Lung (tissue), 12 donors: ENCODE results near the gene NOVA2. TPM values are rescaled to one million over a fixed set of nuclear protein-coding genes. Genes with fewer than 3 reads are reported as not detected.
A peak's percentile ranks its signal among the peaks of the same experiment; 100 is the strongest.

Source experiments
- ATAC-seq: fragments of 200-7000 bp; cut with Tn5 transposase; one replicate; pipeline ENCODE4 v1.9.1; 2020; ENCODE audit warnings: moderate number of reproducible peaks; ENCODE audit not compliant: insufficient read depth, low FRiP score
- DNase-seq, 3 donors: peaks; one replicate each; pipeline ENCODE4 v3.0.0-alpha.2; 2013 to 2017
- H3K27ac ChIP-seq, 2 donors: one replicate each; pipeline ENCODE4 v1.5.1; 2013; ENCODE audit warnings: mild to moderate bottlenecking in 2 of 2, moderate library complexity in 2 of 2, control low read depth in 1 of 2, inconsistent platforms in 1 of 2, low read depth in 1 of 2, low read length in 1 of 2
- H3K27me3 ChIP-seq, 3 donors: one replicate each; pipeline ENCODE4 v1.5.1; 2013; ENCODE audit warnings: low read length in 2 of 3; ENCODE audit not compliant: control insufficient read depth in 3 of 3, insufficient read depth in 3 of 3
- H3K36me3 ChIP-seq, 4 donors: one replicate each; pipeline ENCODE4 v1.5.1; 2013; ENCODE audit warnings: low read length in 4 of 4, mild to moderate bottlenecking in 1 of 4, moderate library complexity in 1 of 4; ENCODE audit not compliant: control insufficient read depth in 4 of 4, insufficient read depth in 4 of 4
- H3K4me1 ChIP-seq, 5 donors: one replicate each; pipeline ENCODE4 v1.5.1; 2013; ENCODE audit warnings: low read length in 5 of 5, mild to moderate bottlenecking in 2 of 5, moderate library complexity in 1 of 5; ENCODE audit not compliant: control insufficient read depth in 5 of 5, insufficient read depth in 5 of 5
- H3K4me3 ChIP-seq: one replicate; pipeline ENCODE4 v1.5.1; 2013; ENCODE audit warnings: mild to moderate bottlenecking, control low read depth, moderate library complexity
- H3K9ac ChIP-seq, 2 donors: one replicate each; pipeline ENCODE4 v1.5.1; 2013; ENCODE audit warnings: low read length in 2 of 2, control low read depth in 1 of 2; ENCODE audit not compliant: insufficient read depth in 1 of 2
- H3K9me3 ChIP-seq, 4 donors: one replicate each; pipeline ENCODE4 v1.5.1; 2013; ENCODE audit warnings: low read length in 3 of 4, mild to moderate bottlenecking in 1 of 4, moderate library complexity in 1 of 4; ENCODE audit not compliant: control insufficient read depth in 4 of 4, insufficient read depth in 3 of 4
- CTCF ChIP-seq: IDR thresholded peaks from 2 replicates; pipeline ENCODE4 v1.5.1; 2012; ENCODE audit warnings: mild to moderate bottlenecking; ENCODE audit errors: control extremely low read depth, extremely low read depth
- WGBS, 2 donors: extraction: QIAGEN DNeasy Blood & Tissue Kit; methylation state at CpG; one replicate each; pipeline ENCODE4 v1.1.7; 2013; 5-methylcytosine and 5-hydroxymethylcytosine counted together
- polyA plus RNA-seq, 2 donors: library from polyadenylated mRNA; stranded (reverse); fragments of 200-250 nt; gene quantifications; one replicate each; pipeline ENCODE4 v1.2.1, GENCODE V29; 2013
- total RNA-seq, 2 donors: library from RNA; depleted of rRNA in 1 of 2; stranded (reverse); fragments of >200 nt in 1 of 2; gene quantifications; one replicate each; pipeline ENCODE4 v1.2.1, GENCODE V29; 2014 to 2021
- donor health status: control.
- donor health status: control.
- donor health status: Bipolar disorder and iron deficiency.
- donor health status: healthy.
- donor health status: DM: yes; HTN: yes; CAD: no.

The NOVA2 gene
- total and polyA plus RNA-seq, 4 donors: 2.3 to 11.6 (median 4.8) TPM

- no peak overlapping the region for H3K4me3 ChIP-seq
- H3K9me3 ChIP-seq: no peaks in the 10 kb centered on the region
- 56 to 69% methylated on average over 28 of the region's 28 CpGs for WGBS, 2 donors
- DNase-seq: peak; percentile 59 to 71 (median 69)
- H3K27me3 ChIP-seq: peaks cover 0 to 12% (median 7%) of the 10 kb centered on the region in 3 donors
- peaks cover 0 to 4% (median 3%) of the 10 kb centered on the region in 5 donors for H3K4me1 ChIP-seq
- H3K27ac ChIP-seq: no peak overlapping the region
- no peak overlapping the region for H3K9ac ChIP-seq
- no peak for ATAC-seq
- peak; percentile 63 for TF ChIP-seq CTCF
- peaks cover 0 to 3% (median 1%) of the 10 kb centered on the region in 4 donors for H3K36me3 ChIP-seq
Observed at GRCh38 chr19:46009530-46010510, 36.2 kb upstream of the NOVA2 start.

- Histone ChIP-seq H3K36me3 (peaks cover 0 to 3% (median 1%) of the 10 kb centered on the region in 4 donors), H3K4me1 (no peaks in the 10 kb centered on the region), H3K4me3 (no peak overlapping the region), H3K9ac (no peak overlapping the region), H3K9me3 (no peaks in the 10 kb centered on the region), H3K27me3 (no peaks in the 10 kb centered on the region), H3K27ac (no peak overlapping the region)
- ATAC-seq (no peak), DNase-seq (no peak)
- WGBS, 2 donors: 95 to 97% methylated on average over 13 of the region's 13 CpGs
- TF ChIP-seq CTCF: no peak
Observed at GRCh38 chr19:46006411-46006810, 32.7 kb upstream of the NOVA2 start.

GRCh38 chr19:46002678-46003275 lies 29.1 kb upstream of the NOVA2 start:
- Histone ChIP-seq H3K9ac (no peak overlapping the region), H3K4me3 (no peak overlapping the region), H3K4me1 (peaks cover 0 to 15% (median 7%) of the 10 kb centered on the region in 5 donors), H3K27me3 (no peaks in the 10 kb centered on the region), H3K9me3 (no peaks in the 10 kb centered on the region), H3K36me3 (peaks cover 0 to 3% (median 1%) of the 10 kb centered on the region in 4 donors), H3K27ac (no peak overlapping the region)
- no peak for DNase-seq
- WGBS, 2 donors: 97 to 98% methylated on average over 14 to 15 of the region's 15 CpGs
- no peak for TF ChIP-seq CTCF
- no peak for ATAC-seq
